Measurements from ENCODE around the gene CEND1. TPM values are rescaled to one million over a fixed set of nuclear protein-coding genes. Genes with fewer than 3 reads are reported as not detected.
A peak's percentile ranks its signal among the peaks of the same experiment; 100 is the strongest.

Gene CEND1
- total and polyA plus RNA-seq, 2 of the 13 experiments (the other 11 are each of a cell fraction or from before 2014, with no cell fraction given): not detected

DNA sequence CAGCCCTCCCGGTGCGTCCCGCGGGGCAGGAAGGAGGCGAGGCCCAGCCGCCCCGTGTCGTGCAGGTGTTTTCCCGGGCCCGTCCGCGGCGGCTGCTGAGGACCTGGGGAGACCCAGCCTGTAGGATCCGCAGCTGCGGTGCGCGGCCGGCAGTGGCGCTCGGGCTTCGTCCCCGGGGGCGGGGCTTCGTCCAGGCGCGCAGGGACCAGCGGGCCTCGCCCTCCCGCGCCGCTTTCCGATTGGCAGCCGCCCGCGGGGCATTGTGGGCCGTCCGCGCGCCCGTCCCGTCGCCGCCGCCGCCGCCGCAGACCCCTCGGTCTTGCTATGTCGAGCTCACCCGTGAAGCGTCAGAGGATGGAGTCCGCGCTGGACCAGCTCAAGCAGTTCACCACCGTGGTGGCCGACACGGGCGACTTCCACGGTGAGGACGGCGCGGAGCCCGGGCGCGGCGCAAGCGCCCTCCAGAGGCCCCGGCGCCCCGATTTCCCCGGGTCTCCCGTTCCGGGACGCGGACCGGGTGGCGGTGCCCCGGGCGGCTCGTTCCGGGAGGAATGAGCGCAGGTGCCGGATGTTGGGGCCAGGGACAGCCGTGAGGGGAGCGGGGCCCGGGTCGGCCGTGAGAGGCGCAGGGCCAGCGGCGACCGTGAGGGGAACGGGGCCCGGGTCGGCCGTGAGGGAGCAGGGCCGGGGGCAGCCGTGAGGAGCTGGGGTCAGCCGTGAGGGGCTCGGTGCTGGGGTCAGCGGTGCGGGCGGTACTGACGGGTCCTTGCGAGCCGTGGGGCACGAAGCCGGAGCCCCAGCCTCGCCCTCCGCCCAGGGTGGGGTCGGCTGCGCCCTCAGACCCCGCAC is 42.5 kb downstream of the CEND1 start, which contains the start of gene TALDO1 (continued):
- TF ChIP-seq, protein P1, sequence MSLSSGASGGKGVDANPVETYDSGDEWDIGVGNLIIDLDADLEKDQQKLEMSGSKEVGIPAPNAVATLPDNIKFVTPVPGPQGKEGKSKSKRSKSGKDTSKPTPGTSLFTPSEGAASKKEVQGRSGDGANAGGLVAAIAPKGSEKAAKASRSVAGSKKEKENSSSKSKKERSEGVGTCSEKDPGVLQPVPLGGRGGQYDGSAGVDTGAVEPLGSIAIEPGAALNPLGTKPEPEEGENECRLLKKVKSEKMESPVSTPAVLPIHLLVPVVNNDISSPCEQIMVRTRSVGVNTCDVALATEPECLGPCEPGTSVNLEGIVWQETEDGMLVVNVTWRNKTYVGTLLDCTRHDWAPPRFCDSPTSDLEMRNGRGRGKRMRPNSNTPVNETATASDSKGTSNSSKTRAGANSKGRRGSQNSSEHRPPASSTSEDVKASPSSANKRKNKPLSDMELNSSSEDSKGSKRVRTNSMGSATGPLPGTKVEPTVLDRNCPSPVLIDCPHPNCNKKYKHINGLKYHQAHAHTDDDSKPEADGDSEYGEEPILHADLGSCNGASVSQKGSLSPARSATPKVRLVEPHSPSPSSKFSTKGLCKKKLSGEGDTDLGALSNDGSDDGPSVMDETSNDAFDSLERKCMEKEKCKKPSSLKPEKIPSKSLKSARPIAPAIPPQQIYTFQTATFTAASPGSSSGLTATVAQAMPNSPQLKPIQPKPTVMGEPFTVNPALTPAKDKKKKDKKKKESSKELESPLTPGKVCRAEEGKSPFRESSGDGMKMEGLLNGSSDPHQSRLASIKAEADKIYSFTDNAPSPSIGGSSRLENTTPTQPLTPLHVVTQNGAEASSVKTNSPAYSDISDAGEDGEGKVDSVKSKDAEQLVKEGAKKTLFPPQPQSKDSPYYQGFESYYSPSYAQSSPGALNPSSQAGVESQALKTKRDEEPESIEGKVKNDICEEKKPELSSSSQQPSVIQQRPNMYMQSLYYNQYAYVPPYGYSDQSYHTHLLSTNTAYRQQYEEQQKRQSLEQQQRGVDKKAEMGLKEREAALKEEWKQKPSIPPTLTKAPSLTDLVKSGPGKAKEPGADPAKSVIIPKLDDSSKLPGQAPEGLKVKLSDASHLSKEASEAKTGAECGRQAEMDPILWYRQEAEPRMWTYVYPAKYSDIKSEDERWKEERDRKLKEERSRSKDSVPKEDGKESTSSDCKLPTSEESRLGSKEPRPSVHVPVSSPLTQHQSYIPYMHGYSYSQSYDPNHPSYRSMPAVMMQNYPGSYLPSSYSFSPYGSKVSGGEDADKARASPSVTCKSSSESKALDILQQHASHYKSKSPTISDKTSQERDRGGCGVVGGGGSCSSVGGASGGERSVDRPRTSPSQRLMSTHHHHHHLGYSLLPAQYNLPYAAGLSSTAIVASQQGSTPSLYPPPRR (CRISPR knock-in tag; IDR thresholded peaks at IDR 0.05; ENCODE audit: borderline replicate concordance): peak; percentile 35; the same call in 1 of the 2 replicates
- TF ChIP-seq ZBTB7A (CRISPR knock-in tag; IDR thresholded peaks at IDR 0.05): peak; percentile 62; the same call in 1 of the 2 replicates
- TF ChIP-seq ZFP62 (CRISPR knock-in tag; IDR thresholded peaks at IDR 0.05): no peak
- no peak for TF ChIP-seq RARG (CRISPR knock-in tag; IDR thresholded peaks at IDR 0.05; ENCODE audit: low read depth)
- TF ChIP-seq ZNF101 (CRISPR knock-in tag; IDR thresholded peaks at IDR 0.05; ENCODE audit: borderline replicate concordance, low read depth): no peak
- TF ChIP-seq ZNF792 (CRISPR knock-in tag; IDR thresholded peaks at IDR 0.05): peak; percentile 16
- TF ChIP-seq KDM1A (CRISPR knock-in tag; IDR thresholded peaks at IDR 0.05): no peak
- TF ChIP-seq, protein P2, sequence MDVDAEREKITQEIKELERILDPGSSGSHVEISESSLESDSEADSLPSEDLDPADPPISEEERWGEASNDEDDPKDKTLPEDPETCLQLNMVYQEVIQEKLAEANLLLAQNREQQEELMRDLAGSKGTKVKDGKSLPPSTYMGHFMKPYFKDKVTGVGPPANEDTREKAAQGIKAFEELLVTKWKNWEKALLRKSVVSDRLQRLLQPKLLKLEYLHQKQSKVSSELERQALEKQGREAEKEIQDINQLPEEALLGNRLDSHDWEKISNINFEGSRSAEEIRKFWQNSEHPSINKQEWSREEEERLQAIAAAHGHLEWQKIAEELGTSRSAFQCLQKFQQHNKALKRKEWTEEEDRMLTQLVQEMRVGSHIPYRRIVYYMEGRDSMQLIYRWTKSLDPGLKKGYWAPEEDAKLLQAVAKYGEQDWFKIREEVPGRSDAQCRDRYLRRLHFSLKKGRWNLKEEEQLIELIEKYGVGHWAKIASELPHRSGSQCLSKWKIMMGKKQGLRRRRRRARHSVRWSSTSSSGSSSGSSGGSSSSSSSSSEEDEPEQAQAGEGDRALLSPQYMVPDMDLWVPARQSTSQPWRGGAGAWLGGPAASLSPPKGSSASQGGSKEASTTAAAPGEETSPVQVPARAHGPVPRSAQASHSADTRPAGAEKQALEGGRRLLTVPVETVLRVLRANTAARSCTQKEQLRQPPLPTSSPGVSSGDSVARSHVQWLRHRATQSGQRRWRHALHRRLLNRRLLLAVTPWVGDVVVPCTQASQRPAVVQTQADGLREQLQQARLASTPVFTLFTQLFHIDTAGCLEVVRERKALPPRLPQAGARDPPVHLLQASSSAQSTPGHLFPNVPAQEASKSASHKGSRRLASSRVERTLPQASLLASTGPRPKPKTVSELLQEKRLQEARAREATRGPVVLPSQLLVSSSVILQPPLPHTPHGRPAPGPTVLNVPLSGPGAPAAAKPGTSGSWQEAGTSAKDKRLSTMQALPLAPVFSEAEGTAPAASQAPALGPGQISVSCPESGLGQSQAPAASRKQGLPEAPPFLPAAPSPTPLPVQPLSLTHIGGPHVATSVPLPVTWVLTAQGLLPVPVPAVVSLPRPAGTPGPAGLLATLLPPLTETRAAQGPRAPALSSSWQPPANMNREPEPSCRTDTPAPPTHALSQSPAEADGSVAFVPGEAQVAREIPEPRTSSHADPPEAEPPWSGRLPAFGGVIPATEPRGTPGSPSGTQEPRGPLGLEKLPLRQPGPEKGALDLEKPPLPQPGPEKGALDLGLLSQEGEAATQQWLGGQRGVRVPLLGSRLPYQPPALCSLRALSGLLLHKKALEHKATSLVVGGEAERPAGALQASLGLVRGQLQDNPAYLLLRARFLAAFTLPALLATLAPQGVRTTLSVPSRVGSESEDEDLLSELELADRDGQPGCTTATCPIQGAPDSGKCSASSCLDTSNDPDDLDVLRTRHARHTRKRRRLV (CRISPR knock-in tag; IDR thresholded peaks at IDR 0.05): no peak
- peak; percentile 50; the same call in 1 of the 2 replicates for TF ChIP-seq ZNF34 (CRISPR knock-in tag; IDR thresholded peaks at IDR 0.05; ENCODE audit: borderline replicate concordance)
- no peak for TF ChIP-seq HMGA1 (CRISPR knock-in tag; conservative IDR thresholded peaks at IDR 0.05)
- TF ChIP-seq ZNF557 (CRISPR knock-in tag; IDR thresholded peaks at IDR 0.05): no peak
- peak; percentile 45; the same call in 1 of the 2 replicates for TF ChIP-seq ZC3H13 (CRISPR knock-in tag; IDR thresholded peaks at IDR 0.05)
- no peak for TF ChIP-seq TEAD2 (CRISPR knock-in tag; IDR thresholded peaks at IDR 0.05)
- TF ChIP-seq SIX4 (CRISPR knock-in tag; IDR thresholded peaks at IDR 0.05): no peak
- TF ChIP-seq ETV6 (CRISPR knock-in tag; conservative IDR thresholded peaks at IDR 0.05): no peak
- peak; percentile 47 for TF ChIP-seq SP4 (CRISPR knock-in tag; IDR thresholded peaks at IDR 0.05)
- TF ChIP-seq, protein P3, sequence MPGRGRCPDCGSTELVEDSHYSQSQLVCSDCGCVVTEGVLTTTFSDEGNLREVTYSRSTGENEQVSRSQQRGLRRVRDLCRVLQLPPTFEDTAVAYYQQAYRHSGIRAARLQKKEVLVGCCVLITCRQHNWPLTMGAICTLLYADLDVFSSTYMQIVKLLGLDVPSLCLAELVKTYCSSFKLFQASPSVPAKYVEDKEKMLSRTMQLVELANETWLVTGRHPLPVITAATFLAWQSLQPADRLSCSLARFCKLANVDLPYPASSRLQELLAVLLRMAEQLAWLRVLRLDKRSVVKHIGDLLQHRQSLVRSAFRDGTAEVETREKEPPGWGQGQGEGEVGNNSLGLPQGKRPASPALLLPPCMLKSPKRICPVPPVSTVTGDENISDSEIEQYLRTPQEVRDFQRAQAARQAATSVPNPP (CRISPR knock-in tag; IDR thresholded peaks at IDR 0.05): no peak
- TF ChIP-seq RNF2 (conservative IDR thresholded peaks at IDR 0.05; ENCODE audit: low read depth): peak; percentile 45; the same call in 1 of the 2 replicates

Measured in HepG2 (cell line).